ENCODE results near the gene CLEC2D.
A peak's percentile ranks its signal among the peaks of the same experiment; 100 is the strongest.

CLEC2D gene

GRCh38 chr12:9721394-9722092, 52.0 kb downstream of the CLEC2D start:
- H3K9me2 ChIP-seq (replicated peaks; ENCODE audit: control insufficient read depth, low read length): no peaks in the 10 kb centered on the region
- H3K4me2 ChIP-seq (ENCODE audit: low read length): peak overlapping the region; percentile 86
- peaks cover 34% of the 10 kb centered on the region for H3K36me3 ChIP-seq (ENCODE audit: control insufficient read depth, low read length)
- H3K27ac ChIP-seq (ENCODE audit: low read depth, low read length): peak overlapping the region; percentile 93
- peaks cover 37% of the 10 kb centered on the region for H3F3A ChIP-seq (ENCODE audit: control insufficient read depth, insufficient read depth)
- peaks cover 41% of the 10 kb centered on the region for H3K79me2 ChIP-seq (ENCODE audit: control insufficient read depth, low read length)
- H3K27me3 ChIP-seq (ENCODE audit: control insufficient read depth, low read length): no peaks in the 10 kb centered on the region
- H3K4me3 ChIP-seq (ENCODE audit: low read length): peak overlapping the region; percentile 50
- H3K9me3 ChIP-seq (ENCODE audit: control insufficient read depth, insufficient read depth, low read length): no peaks in the 10 kb centered on the region
- H3K4me1 ChIP-seq (ENCODE audit: control insufficient read depth, low read length): peaks cover 100% of the 10 kb centered on the region
- H4K20me1 ChIP-seq (ENCODE audit: control insufficient read depth, insufficient read depth, low read depth, low read length): no peaks in the 10 kb centered on the region
- TF ChIP-seq CTCF (IDR thresholded peaks at IDR 0.05; ENCODE audit: low read depth, low read length, poor library complexity, severe bottlenecking) (no peak), EZH2phosphoT487 (IDR thresholded peaks at IDR 0.05; ENCODE audit: borderline replicate concordance, low read length) (no peak)

- H3K36me3 ChIP-seq (ENCODE audit: control insufficient read depth, low read length): peaks cover 28% of the 10 kb centered on the region
- H3K4me3 ChIP-seq (ENCODE audit: low read length): peak overlapping the region; percentile 50
- no peaks in the 10 kb centered on the region for H3K27me3 ChIP-seq (ENCODE audit: control insufficient read depth, low read length)
- H3K27ac ChIP-seq (ENCODE audit: low read depth, low read length): peak overlapping the region; percentile 93
- H3K4me2 ChIP-seq (ENCODE audit: low read length): peak overlapping the region; percentile 86
- TF ChIP-seq EZH2phosphoT487 (IDR thresholded peaks at IDR 0.05; ENCODE audit: borderline replicate concordance, low read length) (no peak), CTCF (IDR thresholded peaks at IDR 0.05; ENCODE audit: low read depth, low read length, poor library complexity, severe bottlenecking) (no peak)
- H3K4me1 ChIP-seq (ENCODE audit: control insufficient read depth, low read length): peaks cover 98% of the 10 kb centered on the region
- no peaks in the 10 kb centered on the region for H3K9me3 ChIP-seq (ENCODE audit: control insufficient read depth, insufficient read depth, low read length)
- no peaks in the 10 kb centered on the region for H4K20me1 ChIP-seq (ENCODE audit: control insufficient read depth, insufficient read depth, low read depth, low read length)
- peaks cover 43% of the 10 kb centered on the region for H3F3A ChIP-seq (ENCODE audit: control insufficient read depth, insufficient read depth)
- H3K79me2 ChIP-seq (ENCODE audit: control insufficient read depth, low read length): peaks cover 66% of the 10 kb centered on the region
- no peaks in the 10 kb centered on the region for H3K9me2 ChIP-seq (replicated peaks; ENCODE audit: control insufficient read depth, low read length)
These were observed 54.5 kb downstream of the CLEC2D start for GRCh38 chr12:9724023-9724422.

GRCh38 chr12:9725213-9725870, 55.8 kb downstream of the CLEC2D start:
- Histone ChIP-seq H3K36me3 (ENCODE audit: control insufficient read depth, low read length) (peaks cover 25% of the 10 kb centered on the region), H3F3A (ENCODE audit: control insufficient read depth, insufficient read depth) (peaks cover 47% of the 10 kb centered on the region), H3K9me3 (ENCODE audit: control insufficient read depth, insufficient read depth, low read length) (no peaks in the 10 kb centered on the region), H3K9me2 (replicated peaks; ENCODE audit: control insufficient read depth, low read length) (no peaks in the 10 kb centered on the region), H3K4me1 (ENCODE audit: control insufficient read depth, low read length) (peaks cover 98% of the 10 kb centered on the region), H3K27ac (ENCODE audit: low read depth, low read length) (peak overlapping the region; percentile 93), H3K4me2 (ENCODE audit: low read length) (peak overlapping the region; percentile 86), H3K27me3 (ENCODE audit: control insufficient read depth, low read length) (no peaks in the 10 kb centered on the region), H3K79me2 (ENCODE audit: control insufficient read depth, low read length) (peaks cover 79% of the 10 kb centered on the region), H3K4me3 (ENCODE audit: low read length) (peak overlapping the region; percentile 54), H4K20me1 (ENCODE audit: control insufficient read depth, insufficient read depth, low read depth, low read length) (no peaks in the 10 kb centered on the region)
- TF ChIP-seq CTCF (IDR thresholded peaks at IDR 0.05; ENCODE audit: low read depth, low read length, poor library complexity, severe bottlenecking): no peak

Data from DOHH2 (cell line).